Measurements from ENCODE around the gene ITIH3. TPM values are rescaled to one million over a fixed set of nuclear protein-coding genes. Genes with fewer than 3 reads are reported as not detected.

The ITIH3 gene
- total RNA-seq, 1 donor from 2014 or later = not detected

- no peak for TF ChIP-seq CTCF (IDR thresholded peaks at IDR 0.05; ENCODE audit: partially characterized antibody, unreplicated experiment)
- Mint-ChIP-seq H3K36me3 (ENCODE audit: unreplicated experiment) (no peaks in the 10 kb centered on the region), H3K9me3 (ENCODE audit: unreplicated experiment) (peaks cover 5% of the 10 kb centered on the region), H3K4me3 (ENCODE audit: unreplicated experiment) (no peak overlapping the region), H3K27ac (ENCODE audit: unreplicated experiment) (no peak overlapping the region), H3K27me3 (ENCODE audit: unreplicated experiment) (peaks cover 9% of the 10 kb centered on the region), H3K4me1 (ENCODE audit: low read depth, unreplicated experiment) (peaks cover 8% of the 10 kb centered on the region)
- DNase-seq = no peak
Measured at GRCh38 chr3:52856666-52857065, 62.1 kb downstream of the ITIH3 start.

- Mint-ChIP-seq H3K27ac (ENCODE audit: unreplicated experiment) (no peak overlapping the region), H3K4me1 (ENCODE audit: low read depth, unreplicated experiment) (peaks cover 4% of the 10 kb centered on the region), H3K9me3 (ENCODE audit: unreplicated experiment) (peaks cover 8% of the 10 kb centered on the region), H3K27me3 (ENCODE audit: unreplicated experiment) (peaks cover 6% of the 10 kb centered on the region), H3K4me3 (ENCODE audit: unreplicated experiment) (no peak overlapping the region), H3K36me3 (ENCODE audit: unreplicated experiment) (no peaks in the 10 kb centered on the region)
- no peak for DNase-seq
- no peak for TF ChIP-seq CTCF (IDR thresholded peaks at IDR 0.05; ENCODE audit: partially characterized antibody, unreplicated experiment)
Measured at GRCh38 chr3:52857133-52857532, 62.5 kb downstream of the ITIH3 start.

- H3K27ac Mint-ChIP-seq (ENCODE audit: unreplicated experiment) = no peak overlapping the region
- H3K4me1 Mint-ChIP-seq (ENCODE audit: low read depth, unreplicated experiment) = peaks cover 4% of the 10 kb centered on the region
- peaks cover 8% of the 10 kb centered on the region for H3K9me3 Mint-ChIP-seq (ENCODE audit: unreplicated experiment)
- H3K27me3 Mint-ChIP-seq (ENCODE audit: unreplicated experiment) = peaks cover 6% of the 10 kb centered on the region
- peaks cover 5% of the 10 kb centered on the region for H3K36me3 Mint-ChIP-seq (ENCODE audit: unreplicated experiment)
- no peak for DNase-seq
- no peak for TF ChIP-seq CTCF (IDR thresholded peaks at IDR 0.05; ENCODE audit: partially characterized antibody, unreplicated experiment)
- no peak overlapping the region for H3K4me3 Mint-ChIP-seq (ENCODE audit: unreplicated experiment)
Measured at GRCh38 chr3:52857864-52858263, 63.3 kb downstream of the ITIH3 start.

Small RNA genes lying within 50 kb of the gene (microRNA-seq; reads per million reads assigned to microRNA genes)
- gene MIR8064 (ENCODE audit: unreplicated experiment) = not detected

Other genes starting within 250 kb of the ITIH3 start
- 192 TPM for gene PBRM1, start 108.9 kb upstream of the ITIH3 start, total RNA-seq (ENCODE audit: unreplicated experiment)
- gene GNL3, start 108.8 kb upstream of the ITIH3 start, total RNA-seq (ENCODE audit: unreplicated experiment) = 75.2 TPM
- 46.4 TPM for gene GLT8D1, start 89.0 kb upstream of the ITIH3 start, total RNA-seq (ENCODE audit: unreplicated experiment)
- 62.4 TPM for gene SPCS1, start 88.7 kb upstream of the ITIH3 start, total RNA-seq (ENCODE audit: unreplicated experiment)
- 28.5 TPM for gene NEK4, start 23.9 kb upstream of the ITIH3 start, total RNA-seq (ENCODE audit: unreplicated experiment)
- not detected for gene ITIH1, start 17.2 kb upstream of the ITIH3 start, total RNA-seq (ENCODE audit: unreplicated experiment)
- 8.0 TPM for gene ITIH4, start 35.9 kb downstream of the ITIH3 start, total RNA-seq (ENCODE audit: unreplicated experiment)
- 3.5 TPM for gene MUSTN1, start 40.2 kb downstream of the ITIH3 start, total RNA-seq (ENCODE audit: unreplicated experiment)
- 23.0 TPM for gene STIMATE, start 102.8 kb downstream of the ITIH3 start, total RNA-seq (ENCODE audit: unreplicated experiment)

Measured in glutamatergic neuron (in vitro differentiated cells).